22Rv1 (cell line): ENCODE data around the gene PLD5.
"Not testable (repeated sequence)": the region's sequence is repeated elsewhere in the genome, so short reads cannot be mapped to it uniquely, and the experiment has no call there.

Source experiments
- H3K27ac ChIP-seq: fragments of 450-650 bp; 2 replicates; pipeline ENCODE4 v1.5.1; 2017
- CTCF ChIP-seq: fragments of 450-650 bp; IDR thresholded peaks from 2 replicates; pipeline ENCODE4 v1.5.1; 2017; ENCODE audit warnings: mild to moderate bottlenecking
- ZFX ChIP-seq: fragments of 450-650 bp; IDR thresholded peaks from 2 replicates; pipeline ENCODE4 v1.6.1; 2017; ENCODE audit warnings: antibody characterized with exemption, borderline replicate concordance

Gene PLD5

GRCh38 chr1:242506724-242507123 lies 17.8 kb downstream of the PLD5 start:
- TF ChIP-seq CTCF (no peak), ZFX (no peak)
- H3K27ac ChIP-seq = no peak overlapping the region

GRCh38 chr1:242489545-242489944 lies 35.0 kb downstream of the PLD5 start:
- H3K27ac ChIP-seq = no peak overlapping the region
- TF ChIP-seq CTCF (no peak), ZFX (no peak)

- TF ChIP-seq ZFX (no peak), CTCF (no peak)
- no peak overlapping the region for H3K27ac ChIP-seq
Observed at GRCh38 chr1:242477944-242478343, 46.6 kb downstream of the PLD5 start.

- no peak overlapping the region for H3K27ac ChIP-seq
- TF ChIP-seq CTCF (no peak), ZFX (no peak)
Observed at GRCh38 chr1:242470774-242471173, 53.7 kb downstream of the PLD5 start.

- H3K27ac ChIP-seq = no peak overlapping the region
- no peak for TF ChIP-seq ZFX
- no peak for TF ChIP-seq CTCF
Observed at GRCh38 chr1:242468784-242469183, 55.7 kb downstream of the PLD5 start.

- H3K27ac ChIP-seq = no peak overlapping the region
- TF ChIP-seq ZFX (no peak), CTCF (peak; percentile 85)
Observed at GRCh38 chr1:242467556-242468145, 56.8 kb downstream of the PLD5 start.

GRCh38 chr1:242462867-242463266 lies 61.6 kb downstream of the PLD5 start:
- TF ChIP-seq ZFX = no peak
- no peak for TF ChIP-seq CTCF
- H3K27ac ChIP-seq = no peak overlapping the region

- not testable (repeated sequence) for H3K27ac ChIP-seq
Observed at GRCh38 chr1:242459740-242460139, 64.8 kb downstream of the PLD5 start.
